GOT3 (cell line): Measurements from ENCODE around the gene ARHGEF4.

Source experiments
- DNase-seq: peaks from one replicate; lab custom pipeline; 2025; ENCODE audit warnings: mixed read lengths; lab: John Stamatoyannopoulos, UW

ARHGEF4 gene

GRCh38 chr2:130918393-130918792 is 81.7 kb downstream of the ARHGEF4 start:
- DNase-seq: no peak

GRCh38 chr2:130920415-130921163 is 83.9 kb downstream of the ARHGEF4 start:
- peak; percentile 5 for DNase-seq

- no peak for DNase-seq
Measured at GRCh38 chr2:130921164-130921476, 84.4 kb downstream of the ARHGEF4 start.

- DNase-seq: no peak
Measured at GRCh38 chr2:130922417-130922816, 85.7 kb downstream of the ARHGEF4 start.

GRCh38 chr2:130928385-130928784 is 91.7 kb downstream of the ARHGEF4 start:
- DNase-seq: no peak

- DNase-seq: no peak
Measured at GRCh38 chr2:130930740-130931659, 94.3 kb downstream of the ARHGEF4 start.

- no peak for DNase-seq
Measured at GRCh38 chr2:130933501-130933900, 96.8 kb downstream of the ARHGEF4 start.

- no peak for DNase-seq
Measured at GRCh38 chr2:130936451-130936850, 99.7 kb downstream of the ARHGEF4 start.

GRCh38 chr2:130947967-130948366 is 111.3 kb downstream of the ARHGEF4 start:
- DNase-seq: no peak

- no peak for DNase-seq
Measured at GRCh38 chr2:130949954-130950353, 113.2 kb downstream of the ARHGEF4 start.

- no peak for DNase-seq
Measured at GRCh38 chr2:130951018-130951417, 114.3 kb downstream of the ARHGEF4 start.

- no peak for DNase-seq
Measured at GRCh38 chr2:130954873-130955272, 118.2 kb downstream of the ARHGEF4 start.

GRCh38 chr2:130957915-130958314 is 121.2 kb downstream of the ARHGEF4 start:
- DNase-seq: no peak

GRCh38 chr2:130963196-130963848 is 126.6 kb downstream of the ARHGEF4 start:
- DNase-seq: no peak

GRCh38 chr2:130963849-130964793 is 127.4 kb downstream of the ARHGEF4 start:
- DNase-seq: no peak

GRCh38 chr2:130964931-130965330 is 128.2 kb downstream of the ARHGEF4 start:
- DNase-seq: no peak

GRCh38 chr2:130966149-130966774 is 129.5 kb downstream of the ARHGEF4 start:
- no peak for DNase-seq

GRCh38 chr2:130966775-130967490 is 130.2 kb downstream of the ARHGEF4 start:
- DNase-seq: no peak

- DNase-seq: no peak
Measured at GRCh38 chr2:130972410-130972809, 135.7 kb downstream of the ARHGEF4 start.

- no peak for DNase-seq
Measured at GRCh38 chr2:130975729-130976128, 139.0 kb downstream of the ARHGEF4 start.
